Neural cell (in vitro differentiated cells): ENCODE data around the gene PCNX2. TPM values are rescaled to one million over a fixed set of nuclear protein-coding genes. Genes with fewer than 3 reads are reported as not detected.

Source experiments
- H2AFZ ChIP-seq: fragments of 200-600, 300-800 bp; sonication (generic), shearing (Covaris generic); 2 replicates; pipeline ENCODE4 v1.6.0; 2014; ENCODE audit warnings: low read depth, mild to moderate bottlenecking, antibody characterized with exemption, low read length, moderate library complexity
- H3F3A ChIP-seq: fragments of 200-600 bp; shearing (Covaris generic); 2 replicates; pipeline ENCODE4 v1.6.1; 2016; ENCODE audit warnings: mild to moderate bottlenecking, moderate library complexity, mixed read lengths, antibody characterized with exemption, low read length; ENCODE audit not compliant: insufficient read depth, poor library complexity, severe bottlenecking
- H3K27ac ChIP-seq: fragments of 200-600, 300-800 bp; sonication (generic), shearing (Covaris generic); 2 replicates; pipeline ENCODE4 v1.5.1; 2014; ENCODE audit warnings: mild to moderate bottlenecking, low read length, moderate library complexity
- H3K27me3 ChIP-seq: fragments of 300-800, 200-600 bp; sonication (generic), shearing (Covaris generic); 2 replicates; pipeline ENCODE4 v1.6.0; 2014; ENCODE audit warnings: mild to moderate bottlenecking, low read depth, low read length, moderate library complexity; ENCODE audit not compliant: insufficient read depth
- H3K36me3 ChIP-seq: fragments of 300-800, 200-600 bp; sonication (generic), shearing (Covaris generic); 2 replicates; pipeline ENCODE4 v1.5.1; 2014; ENCODE audit warnings: mild to moderate bottlenecking, antibody characterized with exemption, low read length, moderate library complexity; ENCODE audit not compliant: insufficient read depth
- H3K4me2 ChIP-seq: fragments of 300-800, 200-600 bp; sonication (generic), shearing (Covaris generic); 2 replicates; pipeline ENCODE4 v1.6.0; 2014; ENCODE audit warnings: mild to moderate bottlenecking, low read length
- H3K4me3 ChIP-seq: fragments of 300-800, 200-600 bp; sonication (generic), shearing (Covaris generic); 2 replicates; pipeline ENCODE4 v1.5.1; 2014; ENCODE audit warnings: mild to moderate bottlenecking, low read length, moderate library complexity
- H3K79me2 ChIP-seq: fragments of 200-600 bp; shearing (Covaris generic); replicated peaks from 2 replicates; pipeline ENCODE4 v1.6.0; 2014; ENCODE audit warnings: mild to moderate bottlenecking, low read length, moderate library complexity; ENCODE audit not compliant: insufficient read depth
- H3K9ac ChIP-seq: fragments of 300-800, 200-600 bp; sonication (generic), shearing (Covaris generic); 2 replicates; pipeline ENCODE4 v1.6.1; 2016; ENCODE audit warnings: mild to moderate bottlenecking, low read length, mixed read lengths
- H3K9me2 ChIP-seq: fragments of 200-600 bp; shearing (Covaris generic); 2 replicates; pipeline ENCODE4 v1.6.1; 2016; ENCODE audit warnings: mild to moderate bottlenecking, low read length, mixed read lengths; ENCODE audit not compliant: insufficient read depth
- H3K9me3 ChIP-seq: fragments of 200-600, 300-800 bp; sonication (generic), shearing (Covaris generic); 2 replicates; pipeline ENCODE4 v1.6.1; 2016; ENCODE audit warnings: mild to moderate bottlenecking, mixed run types, low read length, moderate library complexity, mixed read lengths
- H4K20me1 ChIP-seq: fragments of 200-600 bp; shearing (Covaris generic); 2 replicates; pipeline ENCODE4 v1.6.1; 2016; ENCODE audit warnings: mild to moderate bottlenecking, mixed run types; ENCODE audit not compliant: insufficient read depth
- CTCF ChIP-seq: fragments of 450-650 bp; IDR thresholded peaks from 2 replicates; pipeline ENCODE4 v1.5.1; 2014; ENCODE audit warnings: antibody characterized with exemption, mild to moderate bottlenecking, moderate library complexity; ENCODE audit not compliant: poor library complexity, severe bottlenecking
- EP300 ChIP-seq: fragments of 450-650 bp; conservative IDR thresholded peaks from 2 replicates; pipeline ENCODE4 v1.6.1; 2014; ENCODE audit warnings: antibody characterized with exemption, mild to moderate bottlenecking, moderate library complexity; ENCODE audit not compliant: poor library complexity, severe bottlenecking
- EZH2 ChIP-seq: fragments of 200-600, 300-800 bp; shearing (Covaris generic), sonication (generic); IDR thresholded peaks from 2 replicates; pipeline ENCODE4 v1.6.1; 2014; ENCODE audit warnings: antibody characterized with exemption, low read length, borderline replicate concordance, mild to moderate bottlenecking; ENCODE audit not compliant: insufficient read depth, poor library complexity, severe bottlenecking
- MXI1 ChIP-seq: fragments of 450-650 bp; conservative IDR thresholded peaks from 2 replicates; pipeline ENCODE4 v1.6.1; 2014; ENCODE audit warnings: antibody characterized with exemption, mild to moderate bottlenecking; ENCODE audit not compliant: poor library complexity, severe bottlenecking
- POLR2AphosphoS5 ChIP-seq: IDR thresholded peaks from 2 replicates; pipeline ENCODE4 v1.6.1; 2012
- RAD21 ChIP-seq: fragments of 450-650 bp; conservative IDR thresholded peaks from 2 replicates; pipeline ENCODE4 v1.6.1; 2014; ENCODE audit warnings: antibody characterized with exemption, mild to moderate bottlenecking, moderate library complexity
- REST ChIP-seq: IDR thresholded peaks from 2 replicates; pipeline ENCODE4 v1.6.1; 2012; ENCODE audit warnings: borderline replicate concordance
- SMC3 ChIP-seq: fragments of 450-650 bp; conservative IDR thresholded peaks from 2 replicates; pipeline ENCODE4 v1.6.1; 2014; ENCODE audit warnings: antibody characterized with exemption, mild to moderate bottlenecking, moderate library complexity; ENCODE audit not compliant: poor library complexity
- TAF1 ChIP-seq: IDR thresholded peaks from 2 replicates; pipeline ENCODE4 v1.6.1; 2012; ENCODE audit warnings: low read depth
- polyA plus RNA-seq: library from polyadenylated mRNA; depleted of rRNA; stranded (reverse); fragments of >200 nt; gene quantifications from 2 replicates; pipeline ENCODE4 v1.2.3, GENCODE V29; 2014

The PCNX2 gene
- polyA plus RNA-seq, 1 donor from 2014 or later: 17.2 TPM

- Histone ChIP-seq H3K27me3 (no peaks in the 10 kb centered on the region), H3K9me2 (no peaks in the 10 kb centered on the region), H3K4me2 (no peak overlapping the region), H3K36me3 (no peaks in the 10 kb centered on the region), H3K9ac (no peak overlapping the region), H3F3A (no peaks in the 10 kb centered on the region), H3K79me2 (no peaks in the 10 kb centered on the region), H3K9me3 (no peaks in the 10 kb centered on the region), H4K20me1 (no peaks in the 10 kb centered on the region), H2AFZ (no peak overlapping the region), H3K27ac (no peak overlapping the region), H3K4me3 (no peak overlapping the region)
- TF ChIP-seq POLR2AphosphoS5 (no peak), TAF1 (no peak), REST (no peak)
Observed at GRCh38 chr1:233127157-233127556, 168.4 kb downstream of the PCNX2 start.

GRCh38 chr1:233122779-233123178 is 172.7 kb downstream of the PCNX2 start:
- TF ChIP-seq POLR2AphosphoS5 (no peak), MXI1 (no peak), EP300 (no peak), CTCF (no peak), REST (no peak), TAF1 (no peak), SMC3 (no peak), RAD21 (no peak), EZH2 (no peak)
- Histone ChIP-seq H3K9me3 (no peaks in the 10 kb centered on the region), H3K4me2 (no peak overlapping the region), H3K27me3 (no peaks in the 10 kb centered on the region), H3K9me2 (no peaks in the 10 kb centered on the region), H3K79me2 (no peaks in the 10 kb centered on the region), H3K4me3 (no peak overlapping the region), H3K27ac (no peak overlapping the region), H3F3A (no peaks in the 10 kb centered on the region), H4K20me1 (no peaks in the 10 kb centered on the region), H3K9ac (no peak overlapping the region), H2AFZ (no peak overlapping the region), H3K36me3 (no peaks in the 10 kb centered on the region)
